ENCODE data around the gene CCNA1.
A peak's percentile ranks its signal among the peaks of the same experiment; 100 is the strongest.

CCNA1 gene

DNA sequence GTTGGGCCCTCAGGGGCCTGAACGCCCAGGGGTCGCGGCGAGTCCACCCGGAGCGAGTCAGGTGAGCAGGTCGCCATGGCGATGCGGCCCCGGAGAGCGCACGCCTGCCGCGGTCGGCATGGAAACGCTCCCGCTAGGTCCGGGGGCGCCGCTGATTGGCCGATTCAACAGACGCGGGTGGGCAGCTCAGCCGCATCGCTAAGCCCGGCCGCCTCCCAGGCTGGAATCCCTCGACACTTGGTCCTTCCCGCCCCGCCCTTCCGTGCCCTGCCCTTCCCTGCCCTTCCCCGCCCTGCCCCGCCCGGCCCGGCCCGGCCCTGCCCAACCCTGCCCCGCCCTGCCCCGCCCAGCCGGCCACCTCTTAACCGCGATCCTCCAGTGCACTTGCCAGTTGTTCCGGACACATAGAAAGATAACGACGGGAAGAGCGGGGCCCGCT lies at the start of gene CCNA1:
CCNA1 (plus strand) TSS at position 390 of the 439 bp plus-strand sequence. CDS start 562 bp downstream, outside the sequence.
- peak in 1 of 2 experiments; percentile 16 for DNase-seq

DNA sequence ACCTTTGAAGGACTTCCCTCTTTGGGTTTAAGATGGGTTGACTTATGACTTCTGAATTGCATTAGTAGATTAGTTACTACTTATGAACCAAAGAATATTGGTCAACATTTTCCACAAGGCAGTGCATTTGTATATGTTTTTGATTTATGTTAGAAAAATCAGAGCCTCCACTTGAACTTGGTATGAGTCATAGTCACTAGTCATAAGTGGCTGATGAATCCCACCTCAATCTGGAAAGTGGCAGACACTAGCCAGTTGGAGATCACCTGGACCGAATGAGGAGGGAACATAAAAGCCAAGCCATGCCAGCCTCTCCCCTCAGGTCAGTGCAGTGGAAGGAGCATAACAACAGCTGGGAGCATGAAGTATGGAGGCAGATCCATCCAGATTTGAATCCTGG lies 46.8 kb upstream of the CCNA1 start:
- no peak for DNase-seq

DNA sequence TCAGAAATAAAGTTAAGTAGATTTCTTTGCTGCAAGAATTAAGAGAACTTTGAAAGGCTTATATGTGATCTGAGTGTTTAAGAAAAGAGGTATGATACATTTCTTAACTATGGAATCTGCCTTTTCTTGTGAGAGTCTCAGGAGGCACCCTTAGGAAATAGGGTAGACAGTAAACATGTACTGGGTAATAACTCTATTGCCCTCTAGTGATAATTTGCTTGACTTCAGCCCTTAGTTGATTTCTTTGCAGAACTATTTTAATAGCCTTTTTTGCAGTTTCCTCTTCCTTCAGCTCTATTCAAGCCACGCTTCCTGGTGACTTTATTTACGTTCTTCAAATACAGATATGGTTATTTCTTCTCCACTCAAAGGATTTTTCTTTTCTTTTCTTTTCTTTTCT lies 37.0 kb upstream of the CCNA1 start:
- DNase-seq, result peak in 1 of 2 experiments; percentile 5

GRCh38 chr13:36405151-36405550 lies 27.1 kb upstream of the CCNA1 start:
- no peak for DNase-seq

DNA sequence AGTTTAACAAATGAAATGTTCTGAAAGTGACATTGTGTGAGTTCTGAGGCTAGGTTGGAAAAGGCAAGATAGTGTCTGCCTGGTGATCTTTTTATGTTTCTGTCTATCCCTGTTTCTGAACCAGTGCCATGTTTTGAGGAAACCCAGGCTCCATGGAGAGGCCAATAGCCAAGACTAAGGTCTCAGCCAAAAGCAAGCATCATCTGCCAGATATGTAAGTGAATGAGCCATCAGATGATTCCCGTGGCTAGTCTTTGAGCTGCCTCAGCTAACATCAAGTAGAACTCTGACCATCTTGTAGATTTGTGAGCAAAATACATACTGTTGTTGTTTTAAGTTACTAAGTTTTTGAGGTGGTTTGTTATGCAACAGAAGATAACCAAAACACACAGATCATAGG lies 19.6 kb upstream of the CCNA1 start:
- DNase-seq, result peak in 1 of 2 experiments; percentile 4

DNA sequence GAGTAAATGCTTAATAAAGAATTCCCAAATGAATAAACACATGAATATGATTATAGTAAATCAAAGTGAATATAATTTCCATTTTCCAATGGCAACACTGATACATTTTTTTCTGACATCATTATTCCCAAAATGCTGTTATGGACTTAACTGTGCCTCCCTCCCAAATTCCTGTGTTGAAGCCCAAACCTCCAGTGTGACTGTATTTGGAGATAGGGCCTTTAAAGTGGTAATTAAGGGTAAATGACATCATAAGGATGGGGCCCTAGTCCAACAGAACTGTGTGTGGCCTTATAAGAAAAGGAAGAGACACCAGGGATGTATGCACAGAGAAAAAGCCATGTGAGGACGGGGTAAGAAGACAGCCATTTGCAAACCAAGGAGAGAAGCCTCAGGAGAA lies 19.1 kb upstream of the CCNA1 start:
- DNase-seq, result no peak

DNA sequence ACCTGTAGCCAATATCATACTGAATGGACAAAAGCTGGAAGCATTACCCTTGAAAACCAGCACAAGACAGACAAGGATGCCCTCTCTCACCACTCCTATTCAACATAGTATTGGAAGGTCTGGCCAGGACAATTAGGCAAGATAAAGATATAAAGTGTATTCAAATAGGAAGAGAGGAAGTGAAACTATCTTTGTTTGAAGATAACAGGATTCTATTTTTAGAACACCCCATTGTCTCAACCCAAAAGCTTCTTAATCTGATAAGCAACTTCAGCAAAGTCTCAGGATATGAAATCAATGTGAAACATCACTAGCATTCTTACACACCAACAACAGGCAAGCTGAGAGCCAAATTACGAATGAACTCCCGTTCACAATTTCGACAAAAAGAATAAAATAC lies 17.8 kb upstream of the CCNA1 start:
- no peak for DNase-seq

DNA sequence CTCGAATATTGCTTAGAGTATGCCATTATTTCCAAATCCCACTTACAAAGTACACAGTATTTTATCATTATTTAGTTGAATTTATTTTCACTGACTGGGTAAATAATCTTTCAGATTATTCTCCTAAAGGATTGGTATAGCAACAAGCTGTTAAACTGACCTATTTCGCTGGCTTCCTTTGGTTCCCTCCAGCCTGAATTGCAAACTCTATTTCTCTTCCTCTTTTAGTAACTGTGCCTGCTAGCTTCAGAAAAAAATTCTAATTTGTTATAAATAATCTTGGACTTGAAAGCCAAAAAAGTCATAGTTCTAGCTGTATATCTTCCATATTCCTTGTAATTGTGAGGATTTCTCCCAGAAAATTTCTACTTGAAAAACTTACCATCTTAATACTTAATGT lies 15.0 kb upstream of the CCNA1 start:
- no peak for DNase-seq

GRCh38 chr13:36418022-36418805 lies 14.1 kb upstream of the CCNA1 start:
- no peak for DNase-seq

DNA sequence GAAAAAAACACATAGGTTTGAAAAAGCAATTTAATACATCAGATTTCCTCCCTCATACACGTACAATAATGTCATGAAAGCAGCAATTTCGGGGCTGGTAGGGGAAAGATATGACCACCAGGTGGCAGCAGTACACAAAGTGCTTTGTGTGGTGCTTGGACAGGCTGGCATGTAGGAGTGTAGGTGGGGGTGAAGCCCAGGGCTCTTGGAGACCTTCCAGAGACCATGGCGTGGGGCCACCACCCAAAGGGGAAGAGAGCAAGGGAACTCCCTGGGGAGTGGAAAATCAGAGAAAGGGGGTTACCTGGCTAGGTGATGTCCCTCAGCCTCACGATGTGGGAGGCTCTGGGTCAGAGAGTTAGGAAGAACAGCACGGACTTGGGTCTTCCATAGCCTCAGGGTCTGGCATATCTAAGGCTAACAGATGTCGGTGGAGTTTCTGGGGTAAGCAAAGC lies 11.8 kb upstream of the CCNA1 start:
- peak; percentile 56 to 80 for DNase-seq

- no peak for DNase-seq
These were observed 10.8 kb upstream of the CCNA1 start for GRCh38 chr13:36421447-36421846.

- no peak for DNase-seq
These were observed 4.2 kb upstream of the CCNA1 start for GRCh38 chr13:36428086-36428485.

- DNase-seq, result no peak
These were observed 1.8 kb upstream of the CCNA1 start for GRCh38 chr13:36430247-36431203.

DNA sequence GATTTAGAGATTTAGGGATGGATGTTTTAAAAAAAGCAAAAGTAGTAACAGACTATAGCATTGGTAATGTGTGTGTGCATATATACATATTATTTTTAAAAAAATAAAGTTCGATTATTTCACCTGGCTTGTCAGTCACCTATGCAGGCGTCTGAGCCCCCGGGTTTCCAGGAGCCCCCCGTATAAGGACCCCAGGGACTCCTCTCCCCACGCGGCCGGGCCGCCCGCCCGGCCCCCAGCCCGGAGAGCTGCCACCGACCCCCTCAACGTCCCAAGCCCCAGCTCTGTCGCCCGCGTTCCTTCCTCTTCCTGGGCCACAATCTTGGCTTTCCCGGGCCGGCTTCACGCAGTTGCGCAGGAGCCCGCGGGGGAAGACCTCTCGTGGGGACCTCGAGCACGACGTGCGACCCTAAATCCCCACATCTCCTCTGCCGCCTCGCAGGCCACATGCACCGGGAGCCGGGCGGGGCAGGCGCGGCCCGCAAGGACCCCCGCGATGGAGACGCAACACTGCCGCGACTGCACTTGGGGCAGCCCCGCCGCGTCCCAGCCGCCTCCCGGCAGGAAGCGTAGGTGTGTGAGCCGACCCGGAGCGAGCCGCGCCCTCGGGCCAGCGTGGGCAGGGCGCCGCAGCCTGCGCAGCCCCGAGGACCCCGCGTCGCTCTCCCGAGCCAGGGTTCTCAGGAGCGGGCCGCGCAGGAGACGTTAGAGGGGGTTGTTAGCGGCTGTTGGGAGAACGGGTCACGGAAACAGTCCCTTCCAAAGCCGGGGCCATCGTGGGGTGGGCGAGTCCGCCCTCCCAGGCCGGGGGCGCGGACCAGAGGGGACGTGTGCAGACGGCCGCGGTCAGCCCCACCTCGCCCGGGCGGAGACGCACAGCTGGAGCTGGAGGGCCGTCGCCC lies 840 bp upstream of the CCNA1 start:
- DNase-seq, result no peak

DNA sequence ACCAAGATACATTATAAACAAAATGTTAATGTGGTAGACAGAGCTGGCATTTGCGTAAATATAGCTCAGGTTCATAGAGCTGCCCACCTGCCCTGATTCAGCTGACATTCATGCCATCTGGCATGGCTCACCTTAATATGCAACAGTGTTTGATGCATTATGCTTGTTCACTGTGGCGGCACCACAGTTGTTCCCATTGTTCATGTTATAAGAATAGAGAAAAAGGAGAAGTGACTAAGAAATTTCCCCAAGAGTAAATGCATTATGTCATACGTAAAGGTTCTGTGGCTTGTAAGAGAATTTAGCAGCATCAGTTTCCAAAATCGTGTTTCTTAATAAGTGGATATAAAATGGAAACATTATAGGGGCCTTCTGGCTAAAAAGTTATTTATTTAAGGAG lies 4.5 kb downstream of the CCNA1 start:
- DNase-seq, result no peak

GRCh38 chr13:36438594-36439483 lies 6.5 kb downstream of the CCNA1 start:
- DNase-seq, result no peak

- DNase-seq, result no peak
These were observed 13.0 kb downstream of the CCNA1 start for GRCh38 chr13:36445278-36445677.

GRCh38 chr13:36445891-36446351 lies 13.6 kb downstream of the CCNA1 start:
- no peak for DNase-seq

DNA sequence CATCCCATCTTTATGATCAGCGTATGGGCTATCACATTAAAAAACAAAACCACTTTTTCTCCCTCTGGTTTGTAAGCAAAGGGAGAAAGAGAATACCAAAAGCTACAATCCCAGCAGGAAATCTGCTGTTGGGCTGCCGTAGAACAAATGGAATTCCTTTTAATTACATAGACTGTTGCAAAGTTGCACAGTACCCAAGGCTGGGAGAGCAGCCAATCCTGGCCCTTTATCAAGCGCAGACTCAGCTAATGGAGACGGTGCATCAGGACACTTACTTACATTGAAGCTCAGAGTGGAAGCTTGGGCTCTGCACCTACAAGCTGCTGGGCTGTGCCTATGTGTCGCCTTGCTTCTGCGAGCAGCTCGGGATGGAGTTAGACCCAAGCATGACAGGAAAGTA lies 15.2 kb downstream of the CCNA1 start:
- no peak for DNase-seq

DNA sequence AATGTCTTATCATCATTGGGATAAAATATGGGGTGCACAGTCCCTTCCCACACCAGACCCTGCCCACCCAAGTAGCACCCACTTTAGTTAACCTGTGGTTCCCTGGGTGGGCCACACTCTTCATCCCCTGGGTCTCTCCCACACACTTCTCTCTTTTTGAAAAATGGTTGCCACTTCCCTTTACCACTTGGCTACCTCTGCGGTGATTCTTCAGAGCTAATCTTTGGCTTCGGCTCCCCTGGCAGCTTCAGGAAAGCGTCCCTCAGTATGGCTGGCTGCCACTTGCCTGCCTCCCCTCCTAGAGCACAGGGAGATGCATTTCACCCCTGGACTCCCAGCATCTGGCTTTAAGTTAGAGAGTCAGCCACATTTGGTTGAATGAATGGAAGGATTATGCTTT lies 18.2 kb downstream of the CCNA1 start:
- DNase-seq, result no peak

- DNase-seq, result no peak
These were observed 21.2 kb downstream of the CCNA1 start for GRCh38 chr13:36453516-36453915.

All from NCI-H446 (cell line).